ENCODE measurements around the gene RCHY1.

DNA sequence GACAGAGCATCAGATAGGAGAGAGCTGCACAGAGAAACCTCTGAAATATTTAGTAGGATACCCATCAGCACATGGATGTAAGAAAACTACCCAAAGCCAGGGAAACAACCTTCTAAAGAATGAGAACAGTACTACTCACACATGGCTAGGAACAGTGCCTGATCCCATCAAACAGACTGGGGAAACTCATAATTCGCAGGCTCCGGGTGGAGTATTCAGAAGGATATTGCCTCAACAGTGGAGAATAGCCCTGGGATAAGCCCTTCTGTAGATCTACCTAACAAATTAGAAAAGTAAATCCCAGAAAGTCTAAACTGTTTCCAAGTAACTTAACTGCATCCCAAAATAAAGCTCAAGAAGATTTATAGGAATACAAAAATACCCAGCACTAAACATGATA lies 17.8 kb downstream of the RCHY1 start:
- TF ChIP-seq, protein P1, sequence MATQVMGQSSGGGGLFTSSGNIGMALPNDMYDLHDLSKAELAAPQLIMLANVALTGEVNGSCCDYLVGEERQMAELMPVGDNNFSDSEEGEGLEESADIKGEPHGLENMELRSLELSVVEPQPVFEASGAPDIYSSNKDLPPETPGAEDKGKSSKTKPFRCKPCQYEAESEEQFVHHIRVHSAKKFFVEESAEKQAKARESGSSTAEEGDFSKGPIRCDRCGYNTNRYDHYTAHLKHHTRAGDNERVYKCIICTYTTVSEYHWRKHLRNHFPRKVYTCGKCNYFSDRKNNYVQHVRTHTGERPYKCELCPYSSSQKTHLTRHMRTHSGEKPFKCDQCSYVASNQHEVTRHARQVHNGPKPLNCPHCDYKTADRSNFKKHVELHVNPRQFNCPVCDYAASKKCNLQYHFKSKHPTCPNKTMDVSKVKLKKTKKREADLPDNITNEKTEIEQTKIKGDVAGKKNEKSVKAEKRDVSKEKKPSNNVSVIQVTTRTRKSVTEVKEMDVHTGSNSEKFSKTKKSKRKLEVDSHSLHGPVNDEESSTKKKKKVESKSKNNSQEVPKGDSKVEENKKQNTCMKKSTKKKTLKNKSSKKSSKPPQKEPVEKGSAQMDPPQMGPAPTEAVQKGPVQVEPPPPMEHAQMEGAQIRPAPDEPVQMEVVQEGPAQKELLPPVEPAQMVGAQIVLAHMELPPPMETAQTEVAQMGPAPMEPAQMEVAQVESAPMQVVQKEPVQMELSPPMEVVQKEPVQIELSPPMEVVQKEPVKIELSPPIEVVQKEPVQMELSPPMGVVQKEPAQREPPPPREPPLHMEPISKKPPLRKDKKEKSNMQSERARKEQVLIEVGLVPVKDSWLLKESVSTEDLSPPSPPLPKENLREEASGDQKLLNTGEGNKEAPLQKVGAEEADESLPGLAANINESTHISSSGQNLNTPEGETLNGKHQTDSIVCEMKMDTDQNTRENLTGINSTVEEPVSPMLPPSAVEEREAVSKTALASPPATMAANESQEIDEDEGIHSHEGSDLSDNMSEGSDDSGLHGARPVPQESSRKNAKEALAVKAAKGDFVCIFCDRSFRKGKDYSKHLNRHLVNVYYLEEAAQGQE (IDR thresholded peaks at IDR 0.05; ENCODE audit: unreplicated experiment) = no peak
- TF ChIP-seq CTCF (conservative IDR thresholded peaks at IDR 0.05; ENCODE audit: low read depth in 2 of 2) (no peak), EZH2 (IDR thresholded peaks at IDR 0.05; ENCODE audit: low read depth, unreplicated experiment) (no peak), EZH2phosphoT487 (IDR thresholded peaks at IDR 0.05; ENCODE audit: unreplicated experiment) (no peak), POLR2AphosphoS5 (IDR thresholded peaks at IDR 0.05; ENCODE audit: low read depth) (no peak), CREB1 (CRISPR knock-in tag; IDR thresholded peaks at IDR 0.05; ENCODE audit: low read depth) (no peak)
